GM18873 (cell line): ENCODE measurements around the gene XKR8.

Experiments
- ATAC-seq: cut with Tn5 transposase; IDR thresholded peaks from one replicate; pipeline ENCODE4 v1.9.1; 2021; ENCODE audit warnings: mild to moderate bottlenecking, moderate library complexity, moderate number of reproducible peaks; ENCODE audit not compliant: unreplicated experiment, low FRiP score

Gene XKR8

DNA sequence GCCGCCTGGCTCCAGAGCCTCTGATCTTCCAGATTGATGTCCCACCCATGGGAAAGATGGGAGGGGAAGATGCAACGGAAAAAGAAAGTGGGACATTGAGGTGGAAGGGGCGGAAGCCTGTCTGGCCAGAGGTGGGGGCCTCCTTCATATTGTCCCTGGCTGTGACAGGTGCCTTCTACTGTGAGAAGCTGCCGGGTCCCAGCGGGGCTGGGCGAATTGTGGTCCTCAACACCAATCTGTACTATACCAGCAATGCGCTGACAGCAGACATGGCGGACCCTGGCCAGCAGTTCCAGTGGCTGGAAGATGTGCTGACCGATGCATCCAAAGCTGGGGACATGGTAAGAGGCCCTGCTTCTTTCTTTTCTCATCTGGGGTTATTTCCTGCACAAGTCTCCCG is 5.6 kb upstream of the XKR8 start:
- ATAC-seq = no peak

DNA sequence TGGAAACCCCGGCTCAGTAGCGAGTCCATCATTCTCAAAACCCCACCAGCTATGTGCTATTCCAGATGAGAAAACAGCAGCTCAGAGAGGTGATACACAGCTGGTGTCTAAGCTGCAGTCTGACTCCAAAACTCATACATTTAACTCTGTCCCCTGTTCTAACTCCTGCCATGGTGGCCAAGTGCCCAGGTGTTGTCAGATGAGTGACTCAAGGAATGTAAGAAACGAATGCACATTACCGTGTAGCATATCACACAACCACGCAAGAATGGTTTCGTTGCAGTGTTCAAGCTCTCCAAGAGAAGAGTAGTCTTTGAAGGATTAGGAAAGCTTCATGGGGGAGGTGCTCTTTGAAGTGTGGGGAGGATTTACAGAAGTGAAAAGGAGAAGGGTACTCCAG is 4.7 kb upstream of the XKR8 start:
- no peak for ATAC-seq

- ATAC-seq = no peak
These were observed 3.0 kb upstream of the XKR8 start for GRCh38 chr1:27956761-27957160.

DNA sequence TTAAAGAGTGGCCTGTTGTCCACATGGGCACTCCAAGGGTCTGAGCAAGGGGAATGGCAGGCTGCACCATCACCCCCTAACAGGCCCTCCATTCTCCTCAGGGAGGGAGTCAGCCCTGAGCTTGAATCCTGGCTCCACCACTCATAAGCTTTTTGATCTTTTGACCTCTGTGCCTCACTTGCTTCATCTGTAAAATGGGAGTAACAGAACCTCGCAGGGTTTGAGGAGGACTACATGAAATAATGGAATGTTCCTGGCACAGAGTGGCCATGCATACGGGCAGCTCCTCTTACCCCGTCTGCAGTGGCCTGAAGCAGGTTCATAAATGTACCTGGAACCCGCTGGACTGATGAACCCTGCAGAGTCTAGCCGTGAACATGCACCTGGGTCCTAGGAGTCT is 2.1 kb upstream of the XKR8 start:
- no peak for ATAC-seq

GRCh38 chr1:27958513-27958912 is 1.3 kb upstream of the XKR8 start:
- ATAC-seq = no peak

DNA sequence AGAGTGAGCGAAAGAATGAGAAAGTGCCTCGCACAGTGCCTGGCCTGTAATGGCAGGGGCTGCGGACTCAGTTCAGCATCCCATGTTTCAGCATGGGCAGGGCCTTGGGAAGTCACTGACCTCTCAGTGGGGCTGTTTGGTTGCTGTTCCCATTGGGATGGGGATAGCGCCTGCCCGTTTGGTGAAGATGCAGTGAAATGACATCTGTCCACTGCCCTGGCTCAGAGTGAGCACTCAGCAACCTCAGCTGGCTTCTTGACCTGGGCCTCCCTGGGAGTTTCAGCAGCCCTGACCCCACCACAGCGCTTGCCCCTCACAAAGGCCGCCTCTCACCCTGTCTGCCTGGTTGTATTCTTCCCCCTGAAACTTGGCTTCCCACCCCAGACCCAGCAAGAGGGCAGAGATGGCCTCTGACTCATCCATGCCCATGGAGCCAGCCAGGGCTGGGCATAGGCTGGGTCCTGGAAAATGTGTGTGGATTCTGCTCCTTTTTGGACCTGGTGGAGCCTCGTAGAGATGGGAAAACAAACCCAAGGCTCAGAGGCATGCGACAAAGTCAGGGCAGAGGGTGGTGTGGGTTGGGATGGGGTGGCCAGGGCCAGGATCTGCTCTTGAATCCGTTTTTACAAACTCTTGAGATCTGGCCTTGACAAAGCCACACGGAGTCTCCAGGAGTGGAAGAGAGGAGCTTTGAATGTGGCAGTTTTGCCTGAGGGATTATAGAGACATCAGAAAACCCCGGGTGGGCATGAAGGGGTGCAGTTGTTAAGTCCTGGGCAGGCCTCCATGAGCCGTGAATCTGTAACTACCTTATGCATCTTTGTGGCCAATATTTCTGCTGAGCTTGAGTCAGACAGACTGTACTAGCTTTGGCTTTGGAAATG is 1.2 kb downstream of the XKR8 start:
- ATAC-seq = no peak

GRCh38 chr1:27961646-27962221 is 2.0 kb downstream of the XKR8 start:
- no peak for ATAC-seq

- no peak for ATAC-seq
These were observed 3.6 kb downstream of the XKR8 start for GRCh38 chr1:27963393-27963792.

GRCh38 chr1:27966402-27967105 is 6.8 kb downstream of the XKR8 start:
- no peak for ATAC-seq

DNA sequence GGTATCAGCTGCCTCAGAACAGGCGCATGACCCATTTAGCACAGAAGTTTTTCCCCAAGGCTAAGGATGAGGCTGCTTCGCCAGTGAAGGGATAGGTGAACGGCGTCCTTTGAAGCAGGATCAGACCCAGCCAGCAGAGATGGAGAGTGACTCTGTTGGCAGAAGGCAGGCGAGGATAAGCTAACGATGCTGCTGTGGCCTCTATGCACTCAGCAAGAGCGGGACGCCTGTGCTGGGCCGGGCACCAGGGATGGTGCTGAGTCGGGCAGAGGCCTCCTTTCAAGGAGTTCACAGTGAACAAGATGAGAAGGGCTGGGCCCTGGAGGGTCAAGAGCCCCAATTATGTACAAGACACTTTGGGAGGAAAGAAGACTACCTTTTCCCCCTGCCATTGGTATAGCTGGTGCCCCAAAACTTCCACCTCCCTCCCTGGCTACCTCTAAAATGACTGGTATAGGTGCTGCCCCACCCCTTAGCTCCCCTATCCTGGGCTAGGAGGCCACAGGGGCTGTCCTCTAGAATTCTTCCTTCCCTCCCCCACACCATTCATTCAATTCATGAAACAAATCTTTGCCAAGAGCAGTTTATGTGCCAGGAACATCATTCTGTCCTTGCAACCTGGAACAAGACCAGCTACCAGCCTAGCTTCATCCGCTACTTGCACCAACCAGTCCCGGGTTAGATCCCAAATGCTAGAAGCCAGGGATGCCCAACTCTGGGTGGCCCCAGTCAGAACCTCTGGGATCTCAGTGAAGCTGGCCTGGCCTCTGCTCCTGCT is 7.5 kb downstream of the XKR8 start:
- no peak for ATAC-seq

GRCh38 chr1:27967884-27968466 is 8.2 kb downstream of the XKR8 start:
- no peak for ATAC-seq

DNA sequence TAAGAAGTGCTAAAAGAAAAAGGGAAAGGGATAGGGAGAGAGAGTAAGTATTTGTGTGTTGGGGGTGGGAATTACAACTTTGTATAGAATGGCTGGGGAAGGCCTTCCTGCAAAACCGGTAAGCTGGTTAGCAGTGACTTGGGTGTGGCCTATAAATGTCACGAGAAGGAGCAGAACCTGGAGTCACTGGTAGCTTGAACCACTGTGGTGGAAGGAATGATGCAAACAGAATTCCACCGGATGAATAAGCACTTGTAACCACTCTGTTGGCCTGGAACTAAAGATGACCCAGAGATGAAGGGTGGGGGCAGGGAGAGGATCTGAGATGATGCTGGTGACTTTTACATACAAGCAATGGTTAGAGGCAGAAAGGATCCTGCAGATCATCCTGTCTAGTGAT is 8.9 kb downstream of the XKR8 start:
- no peak for ATAC-seq

DNA sequence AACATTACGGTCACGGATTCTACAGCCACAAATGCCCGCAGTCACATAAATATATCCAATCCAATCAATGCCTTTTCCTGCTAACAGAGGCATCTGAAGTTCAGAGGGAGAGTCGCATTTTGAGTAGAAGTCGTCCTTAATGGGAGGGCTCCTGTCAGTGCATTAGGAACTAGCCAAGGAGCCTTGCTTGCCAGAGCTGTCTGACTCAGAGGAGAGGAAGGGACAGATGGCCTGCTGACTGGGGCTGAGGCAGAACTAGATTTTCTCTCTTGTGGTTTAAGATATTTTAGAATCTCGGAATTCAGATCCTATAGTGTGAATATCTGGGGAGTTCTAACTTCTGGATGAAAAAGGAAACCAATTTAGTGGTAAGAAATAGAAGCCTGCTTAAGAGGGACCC is 10.6 kb downstream of the XKR8 start:
- no peak for ATAC-seq

- no peak for ATAC-seq
These were observed 11.9 kb downstream of the XKR8 start for GRCh38 chr1:27971674-27972073.

GRCh38 chr1:27972141-27972540 is 12.4 kb downstream of the XKR8 start:
- ATAC-seq = no peak

DNA sequence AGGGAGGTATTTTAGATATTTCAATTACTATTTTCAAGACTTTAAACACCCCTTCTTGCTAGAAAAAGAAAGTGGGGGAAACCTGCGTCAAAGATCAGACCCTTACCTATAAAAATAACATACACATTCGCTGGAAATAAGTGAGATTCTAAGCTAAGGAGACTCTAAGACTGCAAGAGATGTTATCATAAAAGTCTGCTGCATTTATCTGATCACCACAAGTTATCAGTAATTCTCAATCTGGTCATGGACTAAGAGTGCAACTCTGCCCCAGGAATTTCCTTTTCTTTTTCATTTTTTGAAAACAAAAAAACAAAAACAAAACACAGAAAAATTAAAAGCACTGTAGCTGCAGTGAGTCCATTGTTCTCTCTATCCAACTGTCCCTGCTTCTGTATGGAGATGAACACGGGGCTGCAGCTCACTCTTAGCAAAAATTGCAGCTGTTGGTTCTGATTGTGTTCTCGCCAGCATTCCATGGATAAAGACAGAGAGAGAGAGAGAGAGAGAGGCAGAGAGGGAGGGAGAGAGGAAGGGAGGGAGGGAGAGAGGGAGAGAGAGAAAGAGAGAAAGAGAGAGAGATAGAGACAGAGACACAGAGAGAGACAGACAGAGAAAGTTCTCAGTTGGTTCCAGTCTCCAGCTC is 14.1 kb downstream of the XKR8 start:
- no peak for ATAC-seq

DNA sequence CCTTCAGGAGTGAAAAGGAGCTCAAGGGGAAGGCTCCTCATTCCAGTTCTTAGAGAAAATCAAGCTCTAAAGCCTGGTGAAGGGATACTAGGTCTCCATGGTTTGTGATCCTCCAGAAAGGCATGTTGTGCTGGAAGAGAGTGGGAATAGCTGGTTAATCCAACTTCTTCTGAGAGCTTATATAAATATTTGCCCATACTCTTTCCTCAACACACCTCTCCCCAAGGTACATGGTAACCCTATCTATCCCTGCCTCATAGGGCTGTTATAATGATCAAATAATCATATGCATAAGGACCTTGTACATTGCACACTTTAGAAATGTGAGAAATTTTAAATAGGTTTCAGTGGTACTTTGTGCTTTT is 14.6 kb downstream of the XKR8 start:
- ATAC-seq = no peak

DNA sequence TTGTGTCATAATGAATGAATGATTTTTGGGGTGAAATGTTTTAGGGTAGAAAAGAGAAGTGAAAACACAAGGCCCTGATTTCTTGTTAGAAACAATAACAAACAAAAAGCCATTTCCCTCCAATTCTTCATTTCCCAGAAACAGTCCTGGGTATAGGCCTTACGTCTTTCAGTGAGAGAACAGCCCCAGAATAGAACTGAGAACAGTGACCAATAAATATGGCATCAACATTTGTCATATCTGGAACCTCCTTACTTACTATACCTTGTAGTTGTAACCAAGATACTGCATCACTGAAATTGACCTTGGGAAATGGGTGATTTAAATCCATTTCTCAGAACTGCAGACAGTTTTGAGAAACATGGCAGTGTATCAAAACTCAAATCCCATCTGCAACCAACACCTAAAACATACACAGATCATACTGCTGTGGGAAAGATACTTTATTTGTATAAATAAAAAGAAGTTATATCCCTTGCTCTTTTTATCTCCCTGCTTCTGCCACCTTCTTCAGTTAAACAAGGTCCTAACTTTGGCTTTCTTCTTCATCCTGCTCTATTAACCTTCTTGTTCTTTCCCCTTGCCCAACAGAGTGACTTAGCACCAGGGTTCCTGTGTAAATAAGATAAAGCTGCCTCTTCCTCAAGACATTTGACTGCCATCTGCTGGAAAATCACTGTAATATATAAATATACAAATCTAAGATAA is 19.5 kb downstream of the XKR8 start:
- no peak for ATAC-seq

DNA sequence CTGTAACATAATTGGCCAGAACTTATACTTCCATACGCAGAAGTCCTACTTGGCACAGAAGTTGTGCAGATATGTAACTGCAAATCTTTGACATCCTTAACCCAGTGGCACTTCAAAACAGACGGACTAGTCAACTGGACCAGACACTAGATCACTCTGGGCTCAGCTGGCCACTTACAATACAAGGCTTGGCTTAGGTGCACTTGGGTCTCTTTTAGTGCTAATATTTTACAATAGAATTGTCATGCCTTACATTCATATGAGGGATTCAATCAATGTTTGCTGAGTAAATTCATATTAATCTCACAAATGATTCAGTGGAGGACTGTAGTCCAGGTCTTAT is 20.1 kb downstream of the XKR8 start:
- no peak for ATAC-seq
